RWPE2 (cell line): ENCODE data around the gene CFDP1.

Source experiments
- ATAC-seq: fragments of 200-7000 bp; cut with Tn5 transposase; 3 replicates; pipeline ENCODE4 v1.9.1; 2021; ENCODE audit warnings: low read depth
- DNase-seq: peaks from one replicate; pipeline ENCODE4 v3.0.0-alpha.2; 2020; ENCODE audit warnings: low spot score
- H3K27ac ChIP-seq: fragments of 450-650 bp; 2 replicates; pipeline ENCODE4 v1.5.1; 2017; ENCODE audit warnings: mild to moderate bottlenecking; ENCODE audit not compliant: poor library complexity, severe bottlenecking
- H3K27me3 ChIP-seq: fragments of 250-450 bp; sonication (Bioruptor Pico); 2 replicates; pipeline ENCODE4 v1.5.1; 2021; ENCODE audit warnings: mild to moderate bottlenecking, moderate library complexity; ENCODE audit not compliant: insufficient read depth, poor library complexity, severe bottlenecking
- H3K36me3 ChIP-seq: fragments of 250-450 bp; sonication (Bioruptor Pico); 2 replicates; pipeline ENCODE4 v1.5.1; 2020; ENCODE audit warnings: low read depth, mild to moderate bottlenecking, moderate library complexity
- H3K4me1 ChIP-seq: fragments of 250-450 bp; sonication (Bioruptor Pico); 2 replicates; pipeline ENCODE4 v1.5.1; 2021; ENCODE audit warnings: mild to moderate bottlenecking, moderate library complexity; ENCODE audit not compliant: insufficient read depth, poor library complexity, severe bottlenecking
- H3K4me3 ChIP-seq: fragments of 250-450 bp; sonication (Bioruptor Pico); 2 replicates; pipeline ENCODE4 v1.5.1; 2021; ENCODE audit warnings: mild to moderate bottlenecking, moderate library complexity; ENCODE audit not compliant: severe bottlenecking
- H3K9me3 ChIP-seq: fragments of 250-450 bp; sonication (Bioruptor Pico); 2 replicates; pipeline ENCODE4 v1.5.1; 2021; ENCODE audit warnings: mild to moderate bottlenecking, moderate library complexity; ENCODE audit not compliant: severe bottlenecking
- CTCF ChIP-seq: fragments of 450-650 bp; IDR thresholded peaks from one replicate; pipeline ENCODE4 v1.5.1; 2017; ENCODE audit warnings: mild to moderate bottlenecking, moderate library complexity; ENCODE audit not compliant: poor library complexity, severe bottlenecking

CFDP1 gene

GRCh38 chr16:75256696-75257343 is 176.5 kb downstream of the CFDP1 start:
- Histone ChIP-seq H3K36me3 (peaks cover 14% of the 10 kb centered on the region), H3K27ac (peak overlapping the region; percentile 94), H3K4me1 (peaks cover 46% of the 10 kb centered on the region), H3K9me3 (no peaks in the 10 kb centered on the region), H3K27me3 (no peaks in the 10 kb centered on the region), H3K4me3 (no peak overlapping the region)
- no peak for ATAC-seq
- TF ChIP-seq CTCF, result no peak
- peak; percentile 66 for DNase-seq

GRCh38 chr16:75256059-75256571 is 177.2 kb downstream of the CFDP1 start:
- Histone ChIP-seq H3K27ac (peak overlapping the region; percentile 94), H3K4me1 (peaks cover 48% of the 10 kb centered on the region), H3K9me3 (no peaks in the 10 kb centered on the region), H3K27me3 (no peaks in the 10 kb centered on the region), H3K4me3 (no peak overlapping the region), H3K36me3 (peaks cover 13% of the 10 kb centered on the region)
- TF ChIP-seq CTCF, result no peak
- ATAC-seq (no peak), DNase-seq (peak; percentile 60)

- Histone ChIP-seq H3K4me1 (peaks cover 54% of the 10 kb centered on the region), H3K36me3 (peaks cover 4% of the 10 kb centered on the region; the same call in 1 of the 2 replicates), H3K27ac (peak overlapping the region; percentile 94), H3K4me3 (no peak overlapping the region), H3K27me3 (no peaks in the 10 kb centered on the region), H3K9me3 (no peaks in the 10 kb centered on the region)
- DNase-seq (peak; percentile 69), ATAC-seq (peak; percentile 44)
- TF ChIP-seq CTCF, result no peak
Observed at GRCh38 chr16:75254359-75254837, 178.9 kb downstream of the CFDP1 start.

GRCh38 chr16:75252946-75253911 is 180.1 kb downstream of the CFDP1 start:
- Histone ChIP-seq H3K27me3 (no peaks in the 10 kb centered on the region), H3K27ac (peak overlapping the region; percentile 94), H3K36me3 (0 out of 2 replicates have a peak, but pooled peaks cover 2% of the 10 kb centered on the region), H3K9me3 (no peaks in the 10 kb centered on the region), H3K4me3 (no peak overlapping the region), H3K4me1 (peaks cover 60% of the 10 kb centered on the region)
- no peak for TF ChIP-seq CTCF
- DNase-seq, result peak; percentile 57
- ATAC-seq, result no peak
